ENCODE measurements around the gene ATP6V0C.

ATP6V0C gene

DNA sequence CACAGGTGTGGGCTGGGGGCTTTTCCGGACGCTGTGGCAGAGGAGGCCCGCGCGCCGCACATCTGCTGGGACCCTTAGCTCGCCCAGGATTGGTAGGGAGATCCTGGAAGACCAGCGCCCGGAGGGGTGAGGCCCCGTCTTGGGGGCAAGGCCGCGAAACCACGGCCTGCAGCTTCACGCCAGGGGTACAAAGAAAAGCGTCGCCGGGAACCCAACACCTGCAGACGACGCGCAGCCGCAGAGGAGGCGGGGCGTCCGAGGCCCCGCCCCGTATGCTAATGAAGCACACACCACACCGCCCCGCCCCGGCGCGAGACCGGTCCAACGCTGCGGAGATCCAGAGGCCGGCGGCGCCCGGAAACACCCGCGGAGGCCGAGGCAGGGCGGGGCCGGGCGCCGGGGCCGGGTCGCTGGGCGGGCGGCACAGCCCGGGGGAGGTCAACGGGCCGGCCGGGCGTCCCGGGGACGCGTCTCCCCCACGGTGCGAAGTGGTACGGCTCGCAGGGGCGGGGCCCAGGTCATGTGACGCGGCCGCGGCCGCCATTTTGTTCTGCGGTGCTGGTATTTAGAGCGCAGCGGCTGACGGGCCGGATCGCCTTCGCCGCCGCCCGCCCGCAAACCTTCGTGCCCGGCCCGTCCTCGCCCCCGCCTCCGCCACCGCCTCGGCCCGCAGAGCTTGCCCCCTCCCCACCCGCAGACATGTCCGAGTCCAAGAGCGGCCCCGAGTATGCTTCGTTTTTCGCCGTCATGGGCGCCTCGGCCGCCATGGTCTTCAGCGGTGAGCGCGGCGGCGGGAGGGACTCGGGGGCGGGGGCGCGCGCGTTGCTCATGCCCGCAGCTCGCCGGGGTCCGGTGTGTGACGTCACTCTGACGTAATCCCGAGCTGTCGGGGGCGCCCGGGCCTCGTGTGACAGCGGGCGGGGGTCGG lies at the start of gene ATP6V0C:
Gene ATP6V0C (plus strand): TSS at position 548 of the 928 bp plus-strand sequence. CDS start 152 bp downstream, at position 700.
- DNase-seq, result peak; percentile 93

DNA sequence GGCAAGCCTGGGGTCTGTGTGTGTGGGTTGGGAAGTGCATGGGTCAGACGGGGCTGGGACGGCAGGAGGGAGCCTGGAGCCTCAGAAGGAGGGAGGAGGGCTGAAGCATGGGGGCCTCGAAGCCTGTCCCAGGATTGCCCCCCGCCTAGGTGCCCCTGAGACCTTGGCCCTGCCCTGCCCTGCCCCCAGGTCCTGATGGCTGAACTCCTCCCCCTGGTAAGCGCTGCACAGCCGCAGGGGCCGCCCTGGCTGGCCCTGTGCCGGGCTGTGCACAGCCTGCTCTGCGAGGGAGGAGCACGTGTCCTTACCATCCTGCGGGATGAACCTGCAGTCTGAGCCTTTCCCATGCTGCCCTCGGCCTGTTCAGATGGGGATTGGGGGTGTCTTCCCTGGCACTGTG lies 49.4 kb upstream of the ATP6V0C start:
- no peak for DNase-seq

DNA sequence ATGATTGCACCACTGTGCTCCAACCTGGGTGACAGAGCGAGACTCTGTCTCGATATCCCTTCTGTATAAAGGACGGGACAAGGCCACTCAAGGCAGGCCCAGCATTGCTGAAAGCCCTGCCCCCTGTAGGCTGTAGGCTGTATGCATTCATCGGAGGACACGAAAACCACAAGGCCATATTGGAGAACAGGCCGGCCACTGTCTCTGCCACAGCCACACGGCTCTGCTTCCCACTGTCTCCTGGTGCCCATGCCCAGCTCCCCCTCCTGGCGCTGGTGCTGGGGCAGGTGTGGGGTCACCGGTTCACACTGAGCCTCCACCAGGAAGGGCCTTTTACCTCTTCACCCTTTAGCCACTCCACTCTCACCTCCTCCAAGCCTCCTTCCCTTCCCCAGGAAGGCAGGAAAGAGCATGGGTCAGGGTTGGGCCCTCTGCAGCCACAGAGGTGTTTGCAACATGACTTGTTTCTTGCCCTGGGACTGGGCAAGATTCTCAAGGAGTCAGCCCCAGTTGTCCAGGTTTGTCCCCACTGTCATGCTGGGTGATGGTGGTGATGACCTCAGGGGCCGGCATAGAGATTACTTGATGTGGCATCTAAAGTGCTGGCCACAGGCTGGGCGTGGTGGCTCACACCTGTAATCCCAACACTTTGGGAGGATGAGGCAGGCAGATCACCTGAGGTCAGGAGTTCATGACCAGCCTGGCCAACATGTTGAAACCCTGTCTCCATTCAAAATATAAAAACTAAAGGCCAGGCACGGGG lies 47.9 kb upstream of the ATP6V0C start:
- no peak for DNase-seq

DNA sequence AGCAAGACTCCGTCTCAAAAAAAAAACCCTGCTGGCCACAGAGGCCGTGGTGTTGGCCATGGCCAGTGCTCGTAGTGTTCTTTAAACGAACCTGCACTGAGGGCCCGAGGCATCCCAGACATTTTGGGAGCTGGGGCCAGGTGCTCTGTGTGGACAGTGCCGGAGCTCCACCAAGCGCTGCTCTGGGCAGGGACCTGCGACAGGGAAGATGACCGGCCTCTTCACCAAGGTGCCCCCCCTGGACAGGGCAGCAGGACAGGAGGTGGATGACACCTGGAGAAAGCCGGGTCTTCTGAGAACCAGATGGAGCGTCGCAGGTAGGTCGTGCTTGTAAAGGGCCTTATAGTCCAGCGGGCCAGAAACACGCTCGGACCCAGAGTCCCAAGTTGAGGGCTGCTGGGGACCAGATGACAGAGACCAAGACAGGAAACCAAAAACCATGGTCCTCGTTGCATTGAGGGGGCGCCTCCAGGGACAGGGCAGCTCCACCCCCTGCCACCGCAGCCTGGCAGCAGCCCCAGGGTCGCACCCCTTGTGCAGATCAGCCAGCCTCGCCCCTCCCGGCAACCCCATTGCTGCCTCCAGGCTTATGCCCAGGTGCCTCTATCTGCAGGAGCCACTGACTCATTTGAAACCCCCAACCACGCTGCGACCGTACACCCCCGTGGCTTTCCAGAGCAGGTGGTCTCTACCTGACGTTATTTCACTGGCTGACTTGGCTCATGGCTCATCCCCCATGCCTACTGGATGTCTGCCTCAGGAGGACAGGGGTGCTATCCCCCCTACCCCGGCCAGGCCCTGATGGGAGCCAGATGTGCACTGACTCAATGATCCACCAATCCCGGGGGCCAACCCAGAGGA lies 46.9 kb upstream of the ATP6V0C start:
- DNase-seq, result no peak

DNA sequence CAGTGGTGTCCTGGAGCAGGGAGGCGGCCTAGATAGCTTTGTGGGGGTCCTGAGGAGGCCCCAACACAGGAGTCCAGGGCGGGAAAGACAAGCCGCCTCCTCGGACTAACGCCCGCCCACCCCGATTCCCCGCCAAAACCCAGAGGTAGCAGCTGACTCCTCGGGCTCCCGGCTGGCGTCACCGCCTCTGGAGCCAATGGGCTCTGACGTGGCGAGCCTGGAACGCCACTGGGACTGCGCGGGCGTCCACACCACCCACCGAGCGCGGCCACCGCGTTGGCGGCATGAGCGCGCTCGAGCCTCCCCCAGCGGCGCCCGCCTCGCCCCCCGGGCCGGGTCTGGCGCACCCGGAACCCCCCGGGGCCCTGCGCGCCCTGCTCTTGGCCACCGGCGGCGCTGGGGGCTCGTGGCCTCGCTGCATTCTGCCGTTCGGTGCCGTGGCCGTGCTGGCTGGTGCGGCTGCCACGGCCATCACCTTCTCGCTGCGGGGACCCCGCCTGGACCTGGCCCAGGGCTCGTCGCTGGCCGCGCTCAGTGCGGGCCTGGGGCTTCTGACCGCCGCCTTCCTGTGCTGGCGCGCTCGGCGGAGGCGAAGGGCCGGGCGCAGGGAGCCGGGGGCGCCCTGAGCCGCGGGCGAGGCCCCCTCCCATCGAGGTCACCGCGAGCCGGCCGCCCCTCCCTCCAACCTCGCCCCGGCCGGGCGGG lies 46.1 kb upstream of the ATP6V0C start:
- DNase-seq, result peak; percentile 79

DNA sequence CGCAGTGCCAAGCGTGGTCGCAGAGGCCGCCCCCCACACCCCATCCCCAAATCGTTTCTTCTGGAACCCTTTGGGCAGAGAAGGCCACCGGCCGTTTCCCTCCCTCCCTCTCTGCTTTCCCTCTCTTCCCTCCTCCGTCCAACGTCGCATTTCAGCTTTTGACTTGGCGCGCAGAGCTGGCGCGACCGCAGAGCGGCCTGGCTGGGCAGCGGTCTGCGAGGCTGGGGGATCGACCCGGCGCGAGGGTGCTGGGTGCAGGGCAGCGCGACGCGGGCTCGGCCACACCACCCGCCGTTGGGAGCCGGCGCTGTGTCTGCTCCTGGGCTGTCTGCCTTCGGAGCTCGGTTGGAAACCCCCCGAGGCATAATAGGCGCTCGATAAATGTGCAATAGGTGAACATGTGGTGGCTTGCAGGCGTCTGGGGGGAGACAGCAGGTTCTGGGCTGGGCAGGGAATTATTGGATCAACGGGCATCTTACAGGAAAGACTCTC lies 45.5 kb upstream of the ATP6V0C start:
- DNase-seq, result peak; percentile 88

DNA sequence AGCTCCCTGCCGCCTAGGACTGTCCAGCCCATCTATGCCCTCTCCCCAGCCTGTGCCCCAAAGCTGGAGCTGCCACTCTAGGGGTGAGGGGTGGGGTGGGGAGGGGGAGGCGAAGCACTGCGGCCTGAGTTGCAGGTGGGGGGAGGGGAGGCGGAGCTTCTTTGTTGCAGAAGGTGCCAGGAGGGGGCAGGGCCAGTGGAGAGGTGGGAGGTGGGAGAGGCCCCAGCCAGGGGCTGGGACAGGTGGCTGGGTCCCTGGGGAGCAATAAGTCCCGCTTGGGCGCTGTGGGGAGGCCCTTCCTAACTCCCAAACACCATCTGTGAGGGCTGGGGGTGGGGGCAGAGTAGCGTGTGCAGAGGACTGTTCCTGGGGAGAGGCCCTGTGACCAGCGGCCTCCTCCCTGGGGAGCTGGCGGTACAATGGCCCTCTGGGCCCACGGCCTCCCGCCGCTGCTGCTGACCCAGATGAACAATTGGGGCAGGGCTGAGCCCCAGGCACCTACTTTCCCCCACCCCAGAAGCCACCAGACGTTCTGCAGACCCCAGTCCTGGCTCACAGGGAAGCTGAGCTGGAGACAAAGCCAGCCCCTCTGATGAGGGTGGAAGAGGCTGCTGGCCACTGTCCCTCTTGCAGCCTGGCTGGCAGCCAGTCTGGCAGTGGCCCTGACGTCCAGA lies 44.9 kb upstream of the ATP6V0C start:
- peak; percentile 85 for DNase-seq

DNA sequence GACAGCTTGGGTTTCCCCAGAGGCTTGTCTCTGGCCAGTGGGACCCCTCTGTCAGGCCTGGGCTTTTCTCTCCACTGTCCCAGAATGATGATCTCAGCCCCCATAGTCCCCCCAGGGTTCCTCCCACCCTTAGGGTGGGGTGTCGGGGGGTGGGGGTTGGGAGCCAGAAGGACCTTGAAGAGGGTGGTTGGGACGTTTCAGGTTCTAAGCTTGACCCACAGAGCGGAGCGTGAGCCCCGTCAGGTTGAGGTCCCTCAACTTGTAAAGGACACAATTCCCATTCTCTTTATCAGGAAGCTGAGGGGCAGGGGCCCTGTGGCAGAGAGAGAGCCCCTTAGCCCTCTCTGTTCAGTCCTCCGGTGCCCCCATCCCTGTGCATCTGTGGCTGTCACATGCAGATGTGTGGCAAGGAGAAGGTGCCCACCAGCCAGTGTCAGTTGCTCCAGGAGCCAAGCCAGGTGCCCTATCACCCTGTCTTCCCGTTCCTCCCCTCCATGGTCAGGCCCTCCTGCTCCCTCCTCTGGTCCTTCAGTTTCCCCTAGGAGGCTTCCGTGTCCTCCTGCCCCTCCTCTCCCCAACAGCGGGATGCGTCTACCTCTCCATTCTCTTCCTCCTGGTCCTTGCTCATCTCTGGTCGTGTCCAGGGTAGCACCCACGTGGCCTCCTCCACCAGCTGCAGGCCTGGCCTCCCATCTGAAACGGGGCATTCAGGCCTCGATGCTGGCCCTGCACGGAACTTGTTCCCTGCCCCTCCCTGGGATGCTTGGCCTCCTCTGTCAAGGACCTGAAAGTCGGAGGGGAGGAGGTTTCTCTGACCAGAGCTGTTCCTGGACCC lies 44.1 kb upstream of the ATP6V0C start:
- no peak for DNase-seq

DNA sequence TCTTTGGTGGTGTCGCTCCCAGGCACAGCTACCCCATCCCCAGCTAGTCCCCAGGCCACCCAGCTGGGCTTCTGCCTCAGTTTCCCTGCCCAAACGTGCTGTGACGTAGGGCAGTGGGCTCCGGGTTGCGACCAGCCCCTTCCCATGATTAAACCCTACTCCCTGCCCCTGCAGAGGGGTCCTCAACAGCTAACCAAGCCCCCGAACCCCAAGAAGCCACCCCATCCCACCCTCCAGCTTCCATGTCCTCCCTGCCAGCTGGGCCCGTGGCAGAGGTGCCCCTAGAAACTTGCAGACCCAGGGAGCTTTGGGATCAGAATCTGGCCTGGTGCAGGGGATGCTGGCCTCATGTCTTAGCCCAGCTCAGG lies 43.5 kb upstream of the ATP6V0C start:
- DNase-seq, result no peak

DNA sequence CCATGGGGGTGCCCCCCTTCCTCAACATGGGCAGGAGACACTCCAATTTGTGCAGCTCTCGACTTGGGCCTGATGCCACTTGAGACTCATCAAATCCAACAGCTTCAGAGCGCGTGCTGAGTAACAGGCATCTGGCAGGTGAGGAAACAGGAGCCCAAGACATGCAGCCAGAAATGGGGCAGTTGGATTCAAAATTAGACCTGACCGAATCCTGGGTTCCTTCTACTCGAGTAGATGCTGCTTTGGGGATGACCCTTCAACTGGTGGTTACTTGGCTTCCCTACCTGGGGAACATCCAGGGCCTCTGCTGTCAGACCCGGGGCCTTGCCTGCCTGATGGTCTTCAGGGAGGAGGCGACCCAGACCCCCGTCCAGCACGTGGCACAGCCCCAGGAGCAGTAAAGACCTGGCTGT lies 43.1 kb upstream of the ATP6V0C start:
- peak; percentile 61 for DNase-seq

DNA sequence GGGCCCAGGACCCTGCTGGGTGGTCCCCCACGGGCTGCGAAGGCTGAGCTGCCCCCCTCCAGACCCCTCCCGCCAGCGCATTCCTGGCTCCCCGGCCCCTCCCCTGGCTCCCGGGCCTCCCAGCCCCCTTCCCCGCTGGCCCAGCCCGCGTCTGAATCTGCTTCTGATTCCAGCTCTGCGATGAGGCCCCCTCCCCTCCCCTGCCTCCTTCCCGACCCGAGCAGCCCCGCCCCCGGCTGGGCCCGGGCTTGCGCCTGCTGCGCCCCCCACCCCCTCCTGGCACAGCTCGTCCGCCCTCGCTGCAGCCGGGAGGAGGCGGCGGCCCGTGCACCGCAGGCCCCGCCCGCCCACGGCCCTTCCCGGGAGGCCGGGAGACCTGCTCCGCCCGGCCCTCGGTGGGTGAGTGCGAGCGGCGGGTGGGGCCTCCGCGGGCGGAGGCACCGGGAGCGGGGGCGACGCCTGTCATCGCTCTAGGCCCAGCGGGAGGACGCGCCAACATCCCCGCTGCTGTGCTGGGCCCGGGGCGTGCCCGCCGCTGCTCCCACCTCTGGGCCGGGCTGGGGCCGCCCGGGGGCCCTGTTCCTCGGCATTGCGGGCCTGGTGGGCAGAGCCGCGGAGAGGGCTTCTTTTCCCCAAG lies 42.6 kb upstream of the ATP6V0C start, which contains the start of gene NTN3:
Gene NTN3 (plus strand): TSS at position 282 of the 637 bp plus-strand sequence. CDS start 405 bp downstream, outside the sequence.
- DNase-seq, result no peak

DNA sequence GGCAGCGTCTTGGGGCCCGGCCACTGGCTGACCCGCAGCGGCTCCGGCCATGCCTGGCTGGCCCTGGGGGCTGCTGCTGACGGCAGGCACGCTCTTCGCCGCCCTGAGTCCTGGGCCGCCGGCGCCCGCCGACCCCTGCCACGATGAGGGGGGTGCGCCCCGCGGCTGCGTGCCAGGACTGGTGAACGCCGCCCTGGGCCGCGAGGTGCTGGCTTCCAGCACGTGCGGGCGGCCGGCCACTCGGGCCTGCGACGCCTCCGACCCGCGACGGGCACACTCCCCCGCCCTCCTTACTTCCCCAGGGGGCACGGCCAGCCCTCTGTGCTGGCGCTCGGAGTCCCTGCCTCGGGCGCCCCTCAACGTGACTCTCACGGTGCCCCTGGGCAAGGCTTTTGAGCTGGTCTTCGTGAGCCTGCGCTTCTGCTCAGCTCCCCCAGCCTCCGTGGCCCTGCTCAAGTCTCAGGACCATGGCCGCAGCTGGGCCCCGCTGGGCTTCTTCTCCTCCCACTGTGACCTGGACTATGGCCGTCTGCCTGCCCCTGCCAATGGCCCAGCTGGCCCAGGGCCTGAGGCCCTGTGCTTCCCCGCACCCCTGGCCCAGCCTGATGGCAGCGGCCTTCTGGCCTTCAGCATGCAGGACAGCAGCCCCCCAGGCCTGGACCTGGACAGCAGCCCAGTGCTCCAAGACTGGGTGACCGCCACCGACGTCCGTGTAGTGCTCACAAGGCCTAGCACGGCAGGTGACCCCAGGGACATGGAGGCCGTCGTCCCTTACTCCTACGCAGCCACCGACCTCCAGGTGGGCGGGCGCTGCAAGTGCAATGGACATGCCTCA lies 41.9 kb upstream of the ATP6V0C start:
- DNase-seq, result peak; percentile 76

DNA sequence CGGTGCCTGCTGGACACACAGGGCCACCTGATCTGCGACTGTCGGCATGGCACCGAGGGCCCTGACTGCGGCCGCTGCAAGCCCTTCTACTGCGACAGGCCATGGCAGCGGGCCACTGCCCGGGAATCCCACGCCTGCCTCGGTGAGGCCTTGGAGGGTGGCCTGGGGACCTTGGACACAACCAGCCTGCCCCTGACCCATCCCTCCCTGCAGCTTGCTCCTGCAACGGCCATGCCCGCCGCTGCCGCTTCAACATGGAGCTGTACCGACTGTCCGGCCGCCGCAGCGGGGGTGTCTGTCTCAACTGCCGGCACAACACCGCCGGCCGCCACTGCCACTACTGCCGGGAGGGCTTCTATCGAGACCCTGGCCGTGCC lies 41.3 kb upstream of the ATP6V0C start:
- no peak for DNase-seq

DNA sequence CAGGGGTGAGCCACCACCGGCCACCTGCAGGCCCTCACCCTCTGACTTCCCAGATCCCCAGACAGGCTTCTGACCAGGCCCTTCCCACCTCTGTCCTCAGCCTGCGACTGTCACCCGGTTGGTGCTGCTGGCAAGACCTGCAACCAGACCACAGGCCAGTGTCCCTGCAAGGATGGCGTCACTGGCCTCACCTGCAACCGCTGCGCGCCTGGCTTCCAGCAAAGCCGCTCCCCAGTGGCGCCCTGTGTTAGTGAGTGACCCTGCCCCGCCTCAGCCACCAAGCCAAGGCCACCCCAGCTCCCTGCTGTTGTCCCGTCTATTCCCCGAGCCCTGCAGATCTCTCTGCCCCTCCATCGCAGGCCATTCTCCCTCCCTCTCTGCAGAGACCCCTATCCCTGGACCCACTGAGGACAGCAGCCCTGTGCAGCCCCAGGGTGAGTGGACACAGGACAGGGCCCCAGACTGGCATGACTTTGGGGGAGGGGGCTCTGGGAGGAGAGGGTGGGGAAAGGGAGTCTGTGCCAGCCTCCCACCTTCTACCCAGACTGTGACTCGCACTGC lies 40.8 kb upstream of the ATP6V0C start:
- no peak for DNase-seq

DNA sequence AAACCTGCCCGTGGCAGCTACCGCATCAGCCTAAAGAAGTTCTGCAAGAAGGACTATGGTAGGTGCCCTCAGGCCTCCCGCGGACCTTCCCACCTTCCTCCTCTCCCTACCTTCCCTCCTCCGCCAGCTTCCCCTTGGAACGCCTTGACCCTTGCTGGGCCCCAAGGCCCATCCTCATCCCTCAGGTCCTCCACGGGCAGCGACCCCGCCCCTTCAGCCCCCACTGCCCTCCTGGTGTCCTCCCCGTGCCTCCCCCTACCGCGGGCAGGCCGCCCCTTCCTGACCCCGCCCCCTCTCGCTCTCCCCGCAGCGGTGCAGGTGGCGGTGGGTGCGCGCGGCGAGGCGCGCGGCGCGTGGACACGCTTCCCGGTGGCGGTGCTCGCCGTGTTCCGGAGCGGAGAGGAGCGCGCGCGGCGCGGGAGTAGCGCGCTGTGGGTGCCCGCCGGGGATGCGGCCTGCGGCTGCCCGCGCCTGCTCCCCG lies 40.3 kb upstream of the ATP6V0C start:
- peak; percentile 40 for DNase-seq

DNA sequence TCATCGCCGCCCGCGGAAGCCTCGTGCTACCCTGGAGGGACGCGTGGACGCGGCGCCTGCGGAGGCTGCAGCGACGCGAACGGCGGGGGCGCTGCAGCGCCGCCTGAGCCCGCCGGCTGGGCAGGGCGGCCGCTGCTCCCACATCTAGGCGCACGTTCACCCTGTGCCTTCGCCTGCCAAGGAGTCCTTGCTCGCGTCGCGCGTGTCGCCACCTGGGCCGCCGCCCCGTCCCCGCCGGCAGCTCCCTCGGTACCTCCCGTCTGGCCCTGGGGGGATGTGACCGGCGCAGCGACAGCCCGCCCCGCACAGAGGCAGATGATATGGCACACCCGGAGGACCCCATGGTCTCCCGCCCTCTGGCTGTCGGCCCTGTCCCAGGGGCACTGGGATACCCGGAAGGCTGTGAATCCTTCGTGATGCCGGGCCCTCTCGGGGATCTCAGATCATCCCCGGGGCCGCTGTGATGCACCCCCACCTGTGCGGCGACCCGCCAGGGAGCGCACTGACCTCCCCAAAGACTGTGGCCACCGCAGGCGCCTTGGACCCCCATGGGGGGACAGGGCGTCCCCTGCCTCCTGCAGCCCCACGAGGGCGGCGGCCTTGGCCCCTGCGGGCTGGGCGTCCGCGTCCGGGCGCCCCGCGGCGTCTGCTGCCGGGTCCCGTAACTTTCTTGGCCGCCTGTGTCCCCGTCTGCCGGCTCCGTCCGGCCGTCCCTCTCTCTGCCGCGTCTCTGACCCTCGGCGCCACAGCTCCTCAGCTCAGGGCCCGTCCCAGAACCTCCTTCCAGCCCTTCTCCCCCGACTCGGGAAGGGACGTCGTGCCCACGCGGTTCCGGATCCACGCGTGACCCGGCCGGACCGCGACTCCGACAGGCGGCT lies 39.5 kb upstream of the ATP6V0C start:
- DNase-seq, result peak; percentile 75

DNA sequence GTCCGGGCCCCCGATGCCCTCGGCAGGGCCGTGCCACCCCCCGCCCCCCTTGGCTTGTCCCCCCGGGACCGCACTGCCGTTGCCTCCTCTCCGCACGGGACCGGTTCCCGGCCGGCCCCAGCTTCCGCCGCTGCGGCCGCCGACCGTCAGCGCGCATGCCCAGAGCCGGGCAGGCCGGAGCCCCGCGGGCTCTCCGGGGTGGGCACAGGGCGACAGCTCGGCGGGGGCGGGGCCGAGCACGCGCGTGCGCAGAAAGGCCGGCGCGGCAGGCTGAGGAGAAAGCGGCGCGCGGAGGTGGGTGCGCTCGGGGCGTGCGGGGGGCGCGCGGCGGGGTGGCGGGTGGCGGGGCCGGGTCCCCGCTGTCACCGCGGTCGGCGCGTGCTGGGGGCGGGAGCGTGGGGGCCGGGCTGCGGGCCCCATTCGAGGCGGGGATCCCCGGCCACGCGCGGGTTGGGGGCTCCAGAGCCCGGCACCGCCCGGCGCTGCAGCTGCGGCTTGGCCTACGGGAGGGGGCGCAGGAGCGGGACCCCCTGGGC lies 38.8 kb upstream of the ATP6V0C start, which contains the start of gene TBC1D24:
Gene TBC1D24 (plus strand): TSS at position 251 of the 536 bp plus-strand sequence. CDS start 21,022 bp downstream, outside the sequence.
- DNase-seq, result peak; percentile 78

Data from retina (tissue), 1 donor.